Karpas-422 (cell line): ENCODE data around the gene CELF4. TPM values are rescaled to one million over a fixed set of nuclear protein-coding genes. Genes with fewer than 3 reads are reported as not detected.

Source experiments
- DNase-seq: peaks from one replicate; pipeline ENCODE4 v3.0.0-alpha.2; 2015
- H2AFZ ChIP-seq: fragments of 200-600 bp; sonication (generic); 2 replicates; pipeline ENCODE4 v1.6.1; 2014; ENCODE audit warnings: antibody characterized with exemption, low read length, mixed read lengths
- H3K27ac ChIP-seq: fragments of 200-600 bp; sonication (generic); 2 replicates; pipeline ENCODE4 v1.5.1; 2014; ENCODE audit warnings: mild to moderate bottlenecking, low read length, moderate library complexity
- H3K27me3 ChIP-seq: fragments of 200-600 bp; sonication (generic); 2 replicates; pipeline ENCODE4 v1.6.1; 2014; ENCODE audit warnings: low read length, mixed read lengths
- H3K36me3 ChIP-seq: fragments of 200-600 bp; sonication (generic); 2 replicates; pipeline ENCODE4 v1.6.1; 2014; ENCODE audit warnings: low read length, mixed read lengths; ENCODE audit not compliant: insufficient read depth
- H3K4me1 ChIP-seq: fragments of 200-600 bp; sonication (generic); 2 replicates; pipeline ENCODE4 v1.6.1; 2014; ENCODE audit warnings: mild to moderate bottlenecking, low read length, mixed read lengths
- H3K4me2 ChIP-seq: fragments of 200-600 bp; sonication (generic); 2 replicates; pipeline ENCODE4 v1.6.1; 2014; ENCODE audit warnings: low read length, low read depth, mild to moderate bottlenecking; ENCODE audit not compliant: poor library complexity, severe bottlenecking
- H3K4me3 ChIP-seq: fragments of 200-600 bp; sonication (generic); 2 replicates; pipeline ENCODE4 v1.5.1; 2014; ENCODE audit warnings: mild to moderate bottlenecking, antibody characterized with exemption, low read length, mixed read lengths
- H3K79me2 ChIP-seq: fragments of 200-600 bp; sonication (generic); 2 replicates; pipeline ENCODE4 v1.6.1; 2014; ENCODE audit warnings: mild to moderate bottlenecking, low read length, mixed read lengths
- H3K9ac ChIP-seq: fragments of 200-600 bp; sonication (generic); 2 replicates; pipeline ENCODE4 v1.6.0; 2014; ENCODE audit warnings: low read length
- H3K9me2 ChIP-seq: fragments of 200-600 bp; sonication (generic), shearing (Covaris generic); replicated peaks from 2 replicates; pipeline ENCODE4 v1.6.0; 2014; ENCODE audit warnings: mild to moderate bottlenecking, low read length, moderate library complexity; ENCODE audit not compliant: insufficient read depth
- H3K9me3 ChIP-seq: fragments of 300-700, 200-600 bp; sonication (generic); 2 replicates; pipeline ENCODE4 v1.6.1; 2014; ENCODE audit warnings: low read length, mixed read lengths
- H4K20me1 ChIP-seq: fragments of 200-600 bp; sonication (generic); 2 replicates; pipeline ENCODE4 v1.6.1; 2014; ENCODE audit warnings: mild to moderate bottlenecking, antibody characterized with exemption, low read length, low read depth; ENCODE audit not compliant: insufficient read depth
- total RNA-seq: library from RNA; depleted of rRNA; stranded (reverse); fragments of >200 nt; shearing (Covaris generic); gene quantifications from 2 replicates; pipeline ENCODE4 v1.2.3, GENCODE V29; 2014; ENCODE audit warnings: low replicate concordance

CELF4 gene
- total RNA-seq, 1 experiment from 2014 or later, result not detected

DNA sequence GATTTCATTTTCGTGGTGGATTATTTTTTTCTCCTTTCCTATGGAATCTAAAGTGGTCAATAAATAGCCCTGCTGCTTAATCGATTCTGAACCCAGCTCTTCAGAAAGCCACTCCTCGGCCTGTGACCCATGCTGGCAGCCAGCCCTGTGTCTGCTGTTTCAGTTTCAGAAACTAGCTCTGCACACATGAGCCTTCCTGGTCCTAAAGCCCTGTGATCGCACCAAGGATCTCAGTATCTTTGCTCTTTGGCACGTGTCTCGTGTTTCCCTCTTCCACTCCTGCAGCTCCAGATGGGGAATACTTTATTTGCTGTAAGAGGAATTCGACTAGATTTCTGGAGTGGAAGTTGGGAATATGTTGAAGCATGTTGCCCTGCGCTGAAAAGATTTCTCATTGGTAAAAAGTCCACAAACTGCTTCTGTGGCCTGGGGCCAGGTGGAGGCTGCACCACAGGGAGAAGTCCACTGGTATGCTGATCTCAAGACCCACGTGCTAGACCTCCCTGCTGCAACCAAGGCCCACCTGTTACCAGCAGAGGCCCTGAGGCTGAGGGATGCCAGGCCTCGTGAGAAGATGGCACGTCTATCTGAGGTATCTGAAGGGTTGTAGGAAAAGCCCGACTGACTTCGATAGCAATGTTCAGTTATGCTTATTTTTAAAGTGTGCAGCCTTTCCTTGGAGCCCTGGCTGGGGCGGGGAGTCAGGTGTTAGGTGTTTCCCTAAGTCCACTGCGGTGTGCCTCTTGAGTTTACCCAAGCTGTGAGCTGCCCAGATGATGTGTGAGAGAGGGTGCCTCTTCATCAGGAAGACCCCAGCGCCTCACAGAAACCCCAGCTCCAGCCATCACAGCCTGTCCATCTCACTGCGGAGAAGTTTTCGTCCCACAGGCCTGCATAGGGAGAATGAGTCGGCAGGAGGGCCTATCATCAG is 33.6 kb upstream of the CELF4 start:
- Histone ChIP-seq H3K36me3 (no peaks in the 10 kb centered on the region), H3K4me1 (no peaks in the 10 kb centered on the region), H3K9me2 (no peaks in the 10 kb centered on the region), H3K79me2 (no peaks in the 10 kb centered on the region), H3K27ac (no peak overlapping the region), H3K9me3 (no peaks in the 10 kb centered on the region), H4K20me1 (no peaks in the 10 kb centered on the region), H2AFZ (no peak overlapping the region), H3K27me3 (no peaks in the 10 kb centered on the region), H3K9ac (no peak overlapping the region), H3K4me3 (no peak overlapping the region), H3K4me2 (no peak overlapping the region)
- no peak for DNase-seq

DNA sequence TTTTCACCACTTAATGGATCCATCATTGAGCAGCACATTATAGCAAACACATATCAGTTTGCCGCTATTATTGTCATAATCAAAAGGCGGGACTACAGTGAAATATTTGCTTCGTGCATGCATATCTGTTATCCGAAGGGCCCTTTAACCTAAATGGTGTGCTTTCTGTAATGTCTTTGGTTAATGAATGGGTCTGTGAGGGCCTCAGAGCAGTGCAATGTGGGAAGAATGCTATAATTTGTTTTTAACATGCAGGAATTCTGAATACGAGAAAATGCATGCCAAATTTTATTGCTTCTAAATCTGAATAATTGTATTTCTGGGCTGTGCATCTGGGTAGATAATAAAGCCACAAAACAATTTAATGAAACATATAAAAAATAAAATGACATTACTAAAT is 32.8 kb upstream of the CELF4 start:
- Histone ChIP-seq H3K4me3 (no peak overlapping the region), H3K79me2 (no peaks in the 10 kb centered on the region), H3K27ac (no peak overlapping the region), H2AFZ (no peak overlapping the region), H3K27me3 (no peaks in the 10 kb centered on the region), H3K9ac (no peak overlapping the region), H3K9me3 (no peaks in the 10 kb centered on the region), H3K4me2 (no peak overlapping the region), H4K20me1 (no peaks in the 10 kb centered on the region), H3K9me2 (no peaks in the 10 kb centered on the region), H3K36me3 (no peaks in the 10 kb centered on the region), H3K4me1 (no peaks in the 10 kb centered on the region)
- no peak for DNase-seq

DNA sequence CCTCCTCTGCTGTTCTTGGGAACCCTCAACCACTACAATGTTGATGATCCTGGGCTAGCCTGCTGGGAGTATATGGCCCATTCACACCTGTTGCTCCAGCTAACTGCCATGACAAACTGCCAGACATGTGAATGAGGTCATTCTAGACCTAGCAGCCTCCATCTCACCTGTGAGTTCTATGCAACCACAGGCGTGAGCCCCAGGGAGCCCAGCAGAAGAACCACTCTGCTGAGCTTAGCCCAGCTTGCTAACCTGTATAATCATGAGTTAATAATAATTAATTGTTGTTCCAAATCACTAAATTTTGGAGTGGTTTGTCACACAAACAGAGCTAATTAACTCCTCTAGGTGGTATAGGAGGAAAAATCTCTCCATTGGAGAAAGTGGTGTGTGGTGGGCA is 24.7 kb upstream of the CELF4 start:
- H3K9me2 ChIP-seq, result no peaks in the 10 kb centered on the region
- no peaks in the 10 kb centered on the region for H3K79me2 ChIP-seq
- no peaks in the 10 kb centered on the region for H4K20me1 ChIP-seq
- H3K4me3 ChIP-seq, result no peak overlapping the region
- H3K27me3 ChIP-seq, result no peaks in the 10 kb centered on the region
- no peak overlapping the region for H3K27ac ChIP-seq
- H3K9me3 ChIP-seq, result no peaks in the 10 kb centered on the region; the same call in 1 of the 2 replicates
- no peaks in the 10 kb centered on the region for H3K36me3 ChIP-seq
- no peak for DNase-seq
- no peak overlapping the region for H3K4me2 ChIP-seq
- H3K9ac ChIP-seq, result no peak overlapping the region
- no peaks in the 10 kb centered on the region for H3K4me1 ChIP-seq
- no peak overlapping the region for H2AFZ ChIP-seq

DNA sequence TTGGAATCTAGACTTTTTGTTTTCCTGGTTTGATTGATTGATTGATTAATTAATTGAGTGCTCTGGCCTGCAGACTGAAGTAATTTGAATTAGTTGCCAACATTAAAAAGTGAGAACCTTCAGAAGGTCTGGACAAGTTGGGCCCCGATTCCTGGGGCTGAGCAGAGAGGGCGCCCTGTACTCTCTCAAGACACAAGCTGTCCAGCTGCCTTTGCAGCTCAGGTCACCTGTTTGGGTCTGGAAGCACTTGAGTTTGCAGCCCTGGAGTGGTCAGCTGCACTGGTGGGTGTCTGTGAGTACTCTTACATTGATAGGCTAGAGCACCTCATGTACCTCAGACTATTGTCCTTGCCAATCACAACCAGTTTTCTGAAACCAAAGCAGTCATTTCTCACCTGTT is 22.7 kb upstream of the CELF4 start:
- H3K4me3 ChIP-seq, result no peak overlapping the region
- no peaks in the 10 kb centered on the region; the same call in 1 of the 2 replicates for H3K9me3 ChIP-seq

DNA sequence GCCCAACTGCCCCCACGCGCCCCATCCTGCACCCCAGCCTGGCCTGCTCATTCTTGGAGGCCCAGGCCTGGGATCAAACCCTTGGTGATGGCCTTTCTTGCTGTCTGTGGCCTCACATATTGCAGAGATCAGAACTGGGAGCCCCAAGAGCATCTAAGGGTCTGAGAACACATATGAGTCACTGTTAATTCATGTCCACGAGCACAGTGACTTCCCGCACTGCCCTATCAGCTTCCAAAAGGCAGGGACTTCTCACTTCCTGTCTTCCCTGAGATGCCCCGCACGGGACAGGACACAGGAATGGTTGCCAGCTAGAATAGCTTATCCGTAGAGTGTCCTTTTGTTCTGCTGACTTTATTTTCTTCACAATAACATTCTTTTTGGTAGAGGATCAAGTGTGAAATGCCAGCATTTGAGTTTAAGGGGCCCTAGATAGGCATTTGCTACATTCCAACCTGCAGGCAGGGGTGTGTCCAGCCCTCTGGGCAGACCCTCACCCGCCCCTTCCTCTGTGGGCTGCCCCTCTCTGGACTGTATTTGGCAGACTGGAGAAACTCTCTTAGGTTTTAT is 21.1 kb upstream of the CELF4 start:
- Histone ChIP-seq H4K20me1 (no peaks in the 10 kb centered on the region), H3K4me2 (no peak overlapping the region), H3K4me3 (no peak overlapping the region), H3K79me2 (no peaks in the 10 kb centered on the region), H3K27me3 (no peaks in the 10 kb centered on the region), H3K9me2 (no peaks in the 10 kb centered on the region), H3K4me1 (no peaks in the 10 kb centered on the region), H3K9ac (no peak overlapping the region), H3K27ac (no peak overlapping the region), H3K9me3 (no peaks in the 10 kb centered on the region; the same call in 1 of the 2 replicates), H3K36me3 (no peaks in the 10 kb centered on the region), H2AFZ (no peak overlapping the region)
- no peak for DNase-seq

More for the DNA sequence above, 22.7 kb upstream of the CELF4 start:
- H2AFZ ChIP-seq, result no peak overlapping the region
- H3K9ac ChIP-seq, result no peak overlapping the region
- H3K4me1 ChIP-seq, result no peaks in the 10 kb centered on the region
- no peaks in the 10 kb centered on the region for H3K9me2 ChIP-seq
- H3K79me2 ChIP-seq, result no peaks in the 10 kb centered on the region
- no peak for DNase-seq
- no peak overlapping the region for H3K4me2 ChIP-seq
- no peaks in the 10 kb centered on the region for H3K27me3 ChIP-seq
- no peaks in the 10 kb centered on the region for H4K20me1 ChIP-seq
- H3K36me3 ChIP-seq, result no peaks in the 10 kb centered on the region
- no peak overlapping the region for H3K27ac ChIP-seq

DNA sequence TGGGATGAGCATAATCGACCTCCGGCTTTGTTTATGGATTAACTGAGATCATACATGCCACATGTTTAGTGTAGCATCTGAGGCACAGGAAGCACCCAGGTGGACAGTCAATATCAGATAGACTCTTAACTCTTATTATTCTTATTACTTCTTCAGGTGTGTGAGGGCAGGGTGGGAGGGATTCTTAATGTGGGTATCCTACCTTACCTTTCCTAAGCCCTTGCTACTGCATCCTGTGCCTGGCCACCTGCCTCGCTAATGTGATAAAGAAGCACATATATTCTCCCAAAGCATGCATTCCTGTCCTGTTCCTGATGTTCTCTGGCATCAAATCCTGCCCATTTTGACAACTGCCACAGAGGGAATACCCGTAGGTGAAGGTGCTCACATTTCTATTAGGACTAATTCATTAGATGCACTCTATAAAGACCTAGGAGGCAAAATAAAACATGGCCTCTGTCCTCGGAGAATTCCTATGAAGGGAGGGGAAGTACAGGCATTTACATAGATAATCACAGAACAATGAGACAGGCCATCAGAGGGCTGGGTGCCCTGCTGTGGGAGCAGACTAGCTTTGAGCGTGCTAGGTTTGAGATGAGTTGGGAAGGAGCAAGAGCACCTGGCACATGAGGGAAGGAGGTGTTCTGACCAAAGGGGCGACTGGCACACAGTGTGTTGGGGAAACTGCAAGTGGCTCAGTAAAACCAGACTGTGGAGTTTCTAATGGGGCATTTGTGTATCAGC is 19.5 kb upstream of the CELF4 start:
- Histone ChIP-seq H3K79me2 (no peaks in the 10 kb centered on the region), H3K4me2 (no peak overlapping the region), H2AFZ (no peak overlapping the region), H3K27ac (no peak overlapping the region), H3K4me1 (no peaks in the 10 kb centered on the region), H3K9ac (no peak overlapping the region), H4K20me1 (no peaks in the 10 kb centered on the region), H3K36me3 (no peaks in the 10 kb centered on the region), H3K9me3 (no peaks in the 10 kb centered on the region; the same call in 1 of the 2 replicates), H3K4me3 (no peak overlapping the region), H3K9me2 (no peaks in the 10 kb centered on the region), H3K27me3 (no peaks in the 10 kb centered on the region)
- DNase-seq, result no peak

DNA sequence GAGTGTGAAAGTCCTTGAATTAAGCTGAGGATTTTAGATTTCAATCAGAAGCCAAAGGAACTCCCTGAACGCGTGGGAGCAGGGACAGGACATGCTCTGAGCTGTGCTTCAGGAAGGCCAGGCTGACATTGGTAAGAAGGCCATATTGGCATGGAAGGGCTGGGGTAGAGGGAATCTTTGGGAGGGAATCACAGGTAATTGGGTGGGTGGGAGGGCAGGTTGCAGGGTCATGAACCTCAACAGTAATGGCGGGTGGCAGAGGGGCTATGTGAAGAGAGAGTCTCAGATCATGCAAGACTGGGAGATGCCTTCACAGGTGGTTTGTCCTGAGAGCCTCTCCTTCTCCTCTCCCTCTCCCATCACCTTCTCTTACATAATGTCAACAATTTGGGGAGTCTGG is 18.6 kb upstream of the CELF4 start:
- Histone ChIP-seq H3K36me3 (no peaks in the 10 kb centered on the region), H3K4me3 (no peak overlapping the region), H3K4me2 (no peak overlapping the region), H2AFZ (no peak overlapping the region), H3K27me3 (no peaks in the 10 kb centered on the region), H3K9me3 (no peaks in the 10 kb centered on the region), H3K4me1 (no peaks in the 10 kb centered on the region), H4K20me1 (no peaks in the 10 kb centered on the region), H3K9ac (no peak overlapping the region), H3K9me2 (no peaks in the 10 kb centered on the region), H3K79me2 (no peaks in the 10 kb centered on the region), H3K27ac (no peak overlapping the region)
- no peak for DNase-seq

DNA sequence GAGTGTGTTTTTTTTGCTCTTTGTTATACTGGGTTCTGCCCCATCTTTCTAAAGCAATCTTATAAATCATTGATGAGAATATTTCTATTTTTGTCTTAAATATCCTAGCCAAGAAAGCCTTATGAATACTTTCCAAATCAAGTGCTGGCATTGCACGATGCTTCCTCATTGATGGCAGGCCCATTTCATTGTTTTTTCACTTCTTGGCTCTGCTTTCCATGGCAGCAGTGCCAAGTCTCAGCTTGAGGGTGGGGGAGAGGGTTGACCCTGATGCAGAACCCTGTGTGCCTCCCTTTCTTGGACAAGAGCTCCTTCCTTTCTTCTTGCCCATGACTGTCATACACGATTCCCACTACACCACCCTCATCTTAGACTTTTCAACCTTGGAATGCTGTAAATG is 16.7 kb upstream of the CELF4 start:
- Histone ChIP-seq H3K4me1 (no peaks in the 10 kb centered on the region), H4K20me1 (no peaks in the 10 kb centered on the region), H3K27me3 (no peaks in the 10 kb centered on the region), H3K27ac (no peak overlapping the region), H3K9ac (no peak overlapping the region), H3K9me3 (no peaks in the 10 kb centered on the region), H3K4me2 (no peak overlapping the region), H3K4me3 (no peak overlapping the region), H2AFZ (no peak overlapping the region), H3K79me2 (no peaks in the 10 kb centered on the region), H3K36me3 (no peaks in the 10 kb centered on the region), H3K9me2 (no peaks in the 10 kb centered on the region)
- no peak for DNase-seq
